ENCODE measurements around the gene PPM1F. TPM values are rescaled to one million over a fixed set of nuclear protein-coding genes. Genes with fewer than 3 reads are reported as not detected.

The PPM1F gene
- total and polyA plus RNA-seq, 2 donors (not counting 1 experiment from before 2014, with no cell fraction given) = 12.5 to 37.0 TPM

DNA sequence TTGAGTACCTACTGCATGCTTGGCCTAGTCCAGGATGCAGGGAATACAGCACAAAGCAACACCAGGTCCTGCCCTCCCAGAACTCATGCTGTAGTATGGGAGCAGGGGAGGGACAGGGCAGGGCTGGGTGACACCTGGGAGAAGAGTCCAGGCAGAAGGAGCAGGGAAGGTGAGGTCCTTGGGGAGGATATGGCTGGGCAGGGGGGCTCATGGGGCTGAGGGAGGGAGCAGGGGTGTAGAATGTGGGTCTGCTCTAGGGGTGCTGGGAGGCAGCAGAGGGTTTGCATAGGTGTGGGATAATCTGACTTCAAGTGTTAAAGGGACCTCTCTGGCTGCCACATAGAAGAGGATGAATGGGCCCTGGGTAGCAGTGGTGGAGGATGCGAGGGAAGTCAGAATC is 25.2 kb upstream of the PPM1F start:
- H3K9ac ChIP-seq (ENCODE audit: insufficient read depth, low read length) = no peak overlapping the region
- H3K79me2 ChIP-seq (ENCODE audit: control insufficient read depth, insufficient read depth, low read length) = peaks cover 30% of the 10 kb centered on the region
- no peaks in the 10 kb centered on the region for H3K9me3 ChIP-seq (ENCODE audit: control insufficient read depth, insufficient read depth, low read depth, low read length)
- no peak overlapping the region for H2AFZ ChIP-seq (ENCODE audit: low read length)
- no peak overlapping the region for H3K27ac ChIP-seq (ENCODE audit: insufficient read depth, low read length)
- no peaks in the 10 kb centered on the region for H4K20me1 ChIP-seq (ENCODE audit: control insufficient read depth, extremely low read depth, insufficient read depth, low read length)
- H3K4me1 ChIP-seq (ENCODE audit: control insufficient read depth, extremely low read depth, insufficient read depth, low read length) = peaks cover 3% of the 10 kb centered on the region
- H3K4me2 ChIP-seq (ENCODE audit: extremely low read depth, insufficient read depth, low read length) = no peak overlapping the region
- no peak for DNase-seq (ENCODE audit: low read depth in 2 of 2)
- peaks cover 14% of the 10 kb centered on the region for H3K36me3 ChIP-seq (ENCODE audit: control insufficient read depth, insufficient read depth, low read length)
- no peak overlapping the region for H3K4me3 ChIP-seq (replicated peaks in 1 of 4; ENCODE audit: control extremely low read depth in 1 of 4, insufficient read depth in 1 of 4, low read depth in 3 of 4, low read length in 4 of 4)
- H3K27me3 ChIP-seq (ENCODE audit: control insufficient read depth, insufficient read depth, low read length) = no peaks in the 10 kb centered on the region
- TF ChIP-seq EZH2 (IDR thresholded peaks at IDR 0.05; ENCODE audit: low read length, missing control alignments) = no peak
- TF ChIP-seq, protein P1, sequence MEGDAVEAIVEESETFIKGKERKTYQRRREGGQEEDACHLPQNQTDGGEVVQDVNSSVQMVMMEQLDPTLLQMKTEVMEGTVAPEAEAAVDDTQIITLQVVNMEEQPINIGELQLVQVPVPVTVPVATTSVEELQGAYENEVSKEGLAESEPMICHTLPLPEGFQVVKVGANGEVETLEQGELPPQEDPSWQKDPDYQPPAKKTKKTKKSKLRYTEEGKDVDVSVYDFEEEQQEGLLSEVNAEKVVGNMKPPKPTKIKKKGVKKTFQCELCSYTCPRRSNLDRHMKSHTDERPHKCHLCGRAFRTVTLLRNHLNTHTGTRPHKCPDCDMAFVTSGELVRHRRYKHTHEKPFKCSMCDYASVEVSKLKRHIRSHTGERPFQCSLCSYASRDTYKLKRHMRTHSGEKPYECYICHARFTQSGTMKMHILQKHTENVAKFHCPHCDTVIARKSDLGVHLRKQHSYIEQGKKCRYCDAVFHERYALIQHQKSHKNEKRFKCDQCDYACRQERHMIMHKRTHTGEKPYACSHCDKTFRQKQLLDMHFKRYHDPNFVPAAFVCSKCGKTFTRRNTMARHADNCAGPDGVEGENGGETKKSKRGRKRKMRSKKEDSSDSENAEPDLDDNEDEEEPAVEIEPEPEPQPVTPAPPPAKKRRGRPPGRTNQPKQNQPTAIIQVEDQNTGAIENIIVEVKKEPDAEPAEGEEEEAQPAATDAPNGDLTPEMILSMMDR (conservative IDR thresholded peaks at IDR 0.05 in 1 of 2, IDR thresholded peaks at IDR 0.05 in 1 of 2; ENCODE audit: low read depth in 1 of 2, low read length in 2 of 2) = no peak

GRCh38 chr22:21975854-21976345 is 23.3 kb upstream of the PPM1F start:
- H3K4me3 ChIP-seq (replicated peaks in 1 of 4; ENCODE audit: control extremely low read depth in 1 of 4, insufficient read depth in 1 of 4, low read depth in 3 of 4, low read length in 4 of 4) = no peak overlapping the region
- no peak for DNase-seq (ENCODE audit: low read depth in 2 of 2)
- peaks cover 15% of the 10 kb centered on the region for H3K79me2 ChIP-seq (ENCODE audit: control insufficient read depth, insufficient read depth, low read length)
- no peaks in the 10 kb centered on the region for H4K20me1 ChIP-seq (ENCODE audit: control insufficient read depth, extremely low read depth, insufficient read depth, low read length)
- TF ChIP-seq, protein P1 (conservative IDR thresholded peaks at IDR 0.05 in 1 of 2, IDR thresholded peaks at IDR 0.05 in 1 of 2; ENCODE audit: low read depth in 1 of 2, low read length in 2 of 2) = no peak
- no peak for TF ChIP-seq EZH2 (IDR thresholded peaks at IDR 0.05; ENCODE audit: low read length, missing control alignments)
- H3K4me2 ChIP-seq (ENCODE audit: extremely low read depth, insufficient read depth, low read length) = no peak overlapping the region
- H2AFZ ChIP-seq (ENCODE audit: low read length) = no peak overlapping the region
- no peaks in the 10 kb centered on the region for H3K9me3 ChIP-seq (ENCODE audit: control insufficient read depth, insufficient read depth, low read depth, low read length)
- no peak overlapping the region for H3K9ac ChIP-seq (ENCODE audit: insufficient read depth, low read length)
- no peaks in the 10 kb centered on the region for H3K27me3 ChIP-seq (ENCODE audit: control insufficient read depth, insufficient read depth, low read length)
- no peak overlapping the region for H3K27ac ChIP-seq (ENCODE audit: insufficient read depth, low read length)
- H3K4me1 ChIP-seq (ENCODE audit: control insufficient read depth, extremely low read depth, insufficient read depth, low read length) = no peaks in the 10 kb centered on the region
- H3K36me3 ChIP-seq (ENCODE audit: control insufficient read depth, insufficient read depth, low read length) = peaks cover 27% of the 10 kb centered on the region

GRCh38 chr22:21975273-21975672 is 22.6 kb upstream of the PPM1F start:
- Histone ChIP-seq H3K9me3 (ENCODE audit: control insufficient read depth, insufficient read depth, low read depth, low read length) (no peaks in the 10 kb centered on the region), H2AFZ (ENCODE audit: low read length) (no peak overlapping the region), H3K36me3 (ENCODE audit: control insufficient read depth, insufficient read depth, low read length) (peaks cover 27% of the 10 kb centered on the region), H3K27ac (ENCODE audit: insufficient read depth, low read length) (no peak overlapping the region), H4K20me1 (ENCODE audit: control insufficient read depth, extremely low read depth, insufficient read depth, low read length) (no peaks in the 10 kb centered on the region), H3K27me3 (ENCODE audit: control insufficient read depth, insufficient read depth, low read length) (no peaks in the 10 kb centered on the region), H3K9ac (ENCODE audit: insufficient read depth, low read length) (no peak overlapping the region), H3K4me1 (ENCODE audit: control insufficient read depth, extremely low read depth, insufficient read depth, low read length) (no peaks in the 10 kb centered on the region), H3K4me3 (replicated peaks in 1 of 4; ENCODE audit: control extremely low read depth in 1 of 4, insufficient read depth in 1 of 4, low read depth in 3 of 4, low read length in 4 of 4) (no peak overlapping the region), H3K4me2 (ENCODE audit: extremely low read depth, insufficient read depth, low read length) (no peak overlapping the region), H3K79me2 (ENCODE audit: control insufficient read depth, insufficient read depth, low read length) (peaks cover 10% of the 10 kb centered on the region)
- DNase-seq (ENCODE audit: low read depth in 2 of 2) = no peak
- no peak for TF ChIP-seq EZH2 (IDR thresholded peaks at IDR 0.05; ENCODE audit: low read length, missing control alignments)
- TF ChIP-seq, protein P1 (conservative IDR thresholded peaks at IDR 0.05 in 1 of 2, IDR thresholded peaks at IDR 0.05 in 1 of 2; ENCODE audit: low read depth in 1 of 2, low read length in 2 of 2) = no peak
